MV-4-11 (cell line): Measurements from ENCODE around the gene WDTC1.

Source experiments
- DNase-seq: peaks from one replicate; lab custom pipeline; 2025; lab: John Stamatoyannopoulos, UW

WDTC1 gene

GRCh38 chr1:27356277-27356618 lies 121.8 kb downstream of the WDTC1 start:
- no peak for DNase-seq

- DNase-seq: no peak
Observed at GRCh38 chr1:27356619-27357280, 122.3 kb downstream of the WDTC1 start.

GRCh38 chr1:27357281-27358037 lies 123.0 kb downstream of the WDTC1 start:
- peak; percentile 33 for DNase-seq
